Epithelial cell of esophagus (primary cell): ENCODE measurements around the gene RENBP.

Experiments
- DNase-seq: peaks from one replicate; pipeline ENCODE4 v3.0.0; 2010; ENCODE audit warnings: low read depth
- H3K4me3 ChIP-seq: 2 replicates; pipeline ENCODE4 v1.5.1; 2011; ENCODE audit warnings: mild to moderate bottlenecking, low read length, control low read depth
- TF ChIP-seq, protein P1 (sequence below): IDR thresholded peaks from 2 replicates; pipeline ENCODE4 v1.5.1; 2011; ENCODE audit warnings: low read depth, mild to moderate bottlenecking, low read length, control low read depth, inconsistent platforms; ENCODE audit not compliant: insufficient read depth; ENCODE audit errors: missing control alignments

The RENBP gene

GRCh38 chrX:153909024-153909979 lies 35.1 kb downstream of the RENBP start:
- TF ChIP-seq, protein P1, sequence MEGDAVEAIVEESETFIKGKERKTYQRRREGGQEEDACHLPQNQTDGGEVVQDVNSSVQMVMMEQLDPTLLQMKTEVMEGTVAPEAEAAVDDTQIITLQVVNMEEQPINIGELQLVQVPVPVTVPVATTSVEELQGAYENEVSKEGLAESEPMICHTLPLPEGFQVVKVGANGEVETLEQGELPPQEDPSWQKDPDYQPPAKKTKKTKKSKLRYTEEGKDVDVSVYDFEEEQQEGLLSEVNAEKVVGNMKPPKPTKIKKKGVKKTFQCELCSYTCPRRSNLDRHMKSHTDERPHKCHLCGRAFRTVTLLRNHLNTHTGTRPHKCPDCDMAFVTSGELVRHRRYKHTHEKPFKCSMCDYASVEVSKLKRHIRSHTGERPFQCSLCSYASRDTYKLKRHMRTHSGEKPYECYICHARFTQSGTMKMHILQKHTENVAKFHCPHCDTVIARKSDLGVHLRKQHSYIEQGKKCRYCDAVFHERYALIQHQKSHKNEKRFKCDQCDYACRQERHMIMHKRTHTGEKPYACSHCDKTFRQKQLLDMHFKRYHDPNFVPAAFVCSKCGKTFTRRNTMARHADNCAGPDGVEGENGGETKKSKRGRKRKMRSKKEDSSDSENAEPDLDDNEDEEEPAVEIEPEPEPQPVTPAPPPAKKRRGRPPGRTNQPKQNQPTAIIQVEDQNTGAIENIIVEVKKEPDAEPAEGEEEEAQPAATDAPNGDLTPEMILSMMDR: no peak
- no peak overlapping the region for H3K4me3 ChIP-seq
- DNase-seq: no peak

GRCh38 chrX:153908219-153908860 lies 36.1 kb downstream of the RENBP start:
- H3K4me3 ChIP-seq: no peak overlapping the region
- DNase-seq: no peak
- TF ChIP-seq, protein P1: no peak

GRCh38 chrX:153907456-153907855 lies 37.0 kb downstream of the RENBP start:
- no peak overlapping the region for H3K4me3 ChIP-seq
- TF ChIP-seq, protein P1: no peak
- DNase-seq: no peak

GRCh38 chrX:153906126-153906917 lies 38.1 kb downstream of the RENBP start:
- H3K4me3 ChIP-seq: no peak overlapping the region
- no peak for DNase-seq
- TF ChIP-seq, protein P1: no peak

DNA sequence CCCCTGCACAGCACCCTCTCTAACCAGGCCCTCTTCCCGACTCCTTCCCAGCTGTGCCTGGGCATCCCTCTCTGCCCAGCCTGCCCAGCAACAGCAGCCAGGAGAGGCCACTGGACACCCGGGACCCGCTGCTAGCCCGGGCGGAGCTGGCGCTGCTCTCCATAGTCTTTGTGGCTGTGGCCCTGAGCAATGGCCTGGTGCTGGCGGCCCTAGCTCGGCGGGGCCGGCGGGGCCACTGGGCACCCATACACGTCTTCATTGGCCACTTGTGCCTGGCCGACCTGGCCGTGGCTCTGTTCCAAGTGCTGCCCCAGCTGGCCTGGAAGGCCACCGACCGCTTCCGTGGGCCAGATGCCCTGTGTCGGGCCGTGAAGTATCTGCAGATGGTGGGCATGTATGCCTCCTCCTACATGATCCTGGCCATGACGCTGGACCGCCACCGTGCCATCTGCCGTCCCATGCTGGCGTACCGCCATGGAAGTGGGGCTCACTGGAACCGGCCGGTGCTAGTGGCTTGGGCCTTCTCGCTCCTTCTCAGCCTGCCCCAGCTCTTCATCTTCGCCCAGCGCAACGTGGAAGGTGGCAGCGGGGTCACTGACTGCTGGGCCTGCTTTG lies 38.9 kb downstream of the RENBP start:
- H3K4me3 ChIP-seq: no peak overlapping the region
- no peak for DNase-seq
- TF ChIP-seq, protein P1: no peak

DNA sequence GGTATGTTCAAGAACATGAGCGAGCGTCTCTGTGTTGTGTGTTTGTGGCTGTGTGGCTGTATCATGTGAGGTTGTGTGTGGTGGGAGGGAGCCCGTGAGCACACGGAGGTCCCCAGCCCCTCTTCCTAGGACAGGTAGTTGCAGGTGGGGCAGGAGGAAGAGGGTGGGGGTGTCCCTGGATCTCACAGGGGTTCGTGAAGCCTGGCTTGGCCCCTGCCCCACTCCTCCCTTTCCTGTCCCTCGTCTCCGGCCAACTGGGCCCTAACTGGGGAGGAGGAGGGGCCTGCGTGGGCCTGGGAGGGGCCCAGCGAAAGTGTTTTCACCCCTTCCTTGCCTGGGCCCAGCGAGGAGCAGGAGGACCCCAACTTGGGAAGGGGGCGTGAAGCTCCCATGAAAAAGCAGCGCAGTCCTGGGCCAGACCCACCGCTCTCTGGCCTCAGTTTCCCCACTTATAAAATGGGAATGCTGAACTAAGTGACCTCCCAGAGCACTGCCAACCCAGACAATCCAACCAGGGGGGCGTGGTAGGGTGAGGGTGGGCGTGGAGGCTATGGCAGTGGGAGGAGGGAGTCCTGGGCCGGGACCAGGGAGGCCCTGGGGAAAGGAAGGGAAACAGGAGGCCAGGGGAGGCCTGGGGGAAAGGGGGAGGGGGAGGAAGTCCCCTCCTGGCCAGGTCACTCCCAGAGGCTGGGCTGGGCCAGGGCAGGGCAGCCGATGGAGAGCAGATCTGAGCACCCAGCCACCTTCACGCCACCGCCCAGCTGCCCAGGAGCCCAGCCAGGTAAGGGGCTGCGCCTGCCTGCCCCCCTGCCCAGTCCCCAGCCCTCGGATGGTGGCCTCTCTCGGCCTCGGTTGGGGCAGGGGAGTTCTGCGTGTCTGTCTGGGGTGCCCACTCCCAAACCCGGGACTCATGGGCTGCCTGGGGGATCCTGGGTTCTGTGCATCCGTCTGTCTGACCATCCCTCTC lies 40.2 kb downstream of the RENBP start, which contains the start of gene AVPR2:
TSS of gene AVPR2 (plus strand) at position 683 of the 967 bp plus-strand sequence. CDS start 473 bp downstream, outside the sequence.
- DNase-seq: no peak
- TF ChIP-seq, protein P1: no peak
- no peak within 1 kb of the TSS for H3K4me3 ChIP-seq
